NT2/D1 (cell line): ENCODE results near the gene CLINT1.

Source experiments
- SUZ12 ChIP-seq: IDR thresholded peaks from 2 replicates; pipeline ENCODE4 v1.6.1; 2011; ENCODE audit not compliant: insufficient read length, insufficient read depth; ENCODE audit errors: extremely low read depth
- YY1 ChIP-seq: IDR thresholded peaks from 2 replicates; pipeline ENCODE4 v1.6.1; 2011; ENCODE audit not compliant: insufficient read length, insufficient read depth

- TF ChIP-seq YY1: no peak
- TF ChIP-seq SUZ12: no peak
Measured at GRCh38 chr5:157816682-157817386, 42.1 kb downstream of the CLINT1 start.
